SK-N-SH (cell line): ENCODE data around the gene RPL18. TPM values are rescaled to one million over a fixed set of nuclear protein-coding genes. Genes with fewer than 3 reads are reported as not detected.

Experiments
- CTCF ChIA-PET: fragments of 300-600, 350-600 bp; formaldehyde crosslinking; extraction: SDS; loops from one replicate; lab custom pipeline; 2021; lab: Yijun Ruan, JAX
- POLR2A ChIA-PET: fragments of 350-600 bp; sonication (Branson Sonifier 250); formaldehyde crosslinking; extraction: SDS; loops from one replicate; lab custom pipeline; 2020; ENCODE audit warnings: antibody characterized with exemption, inconsistent platforms; lab: Yijun Ruan, JAX
- DNase-seq: peaks from one replicate; pipeline ENCODE4 v3.0.0; 2012
- H2AFZ ChIP-seq: fragments of 200-600 bp; sonication (generic); 2 replicates; pipeline ENCODE4 v1.8.1; 2016; ENCODE audit warnings: antibody characterized with exemption, mild to moderate bottlenecking, low read depth
- H3F3A ChIP-seq: fragments of 200-600 bp; sonication (generic); replicated peaks from 2 replicates; pipeline ENCODE3; 2016; ENCODE audit warnings: antibody characterized with exemption, mild to moderate bottlenecking; ENCODE audit not compliant: insufficient read depth
- H3K27ac ChIP-seq, 2 experiments: fragments of 200-500 bp in 1 of 2; fragments of 200-600 bp in 1 of 2; sonication (Bioruptor generic) in 1 of 2; sonication (generic), shearing (Covaris generic) in 1 of 2; 2 replicates each; pipeline versions ENCODE4 v1.5.1 to v1.6.1; 2014 to 2016; ENCODE audit warnings: low read depth in 2 of 2, inconsistent platforms in 1 of 2, low read length in 1 of 2, mild to moderate bottlenecking in 1 of 2, mixed read lengths in 1 of 2
- H3K27me3 ChIP-seq: fragments of 200-600 bp; sonication (generic), shearing (Covaris generic); 2 replicates; pipeline ENCODE4 v1.6.1; 2016; ENCODE audit warnings: mixed run types; ENCODE audit not compliant: insufficient read depth
- H3K36me3 ChIP-seq, 2 experiments: fragments of 200-500 bp in 1 of 2; fragments of 200-600 bp in 1 of 2; sonication (Bioruptor generic) in 1 of 2; sonication (generic) in 1 of 2; replicated peaks in 1 of 2; 2 replicates each; pipeline versions ENCODE3 to v1.5.1; 2014 to 2016; ENCODE audit warnings: low read length in 1 of 2, mild to moderate bottlenecking in 1 of 2; ENCODE audit not compliant: insufficient read depth in 2 of 2, control insufficient read depth in 1 of 2
- H3K4me1 ChIP-seq, 2 experiments: fragments of 200-500 bp in 1 of 2; fragments of 200-600 bp in 1 of 2; sonication (Bioruptor generic) in 1 of 2; sonication (generic), shearing (Covaris generic) in 1 of 2; 2 replicates each; pipeline versions ENCODE4 v1.5.1 to v1.6.1; 2014 to 2016; ENCODE audit warnings: low read depth in 1 of 2, low read length in 1 of 2, mixed run types in 1 of 2; ENCODE audit not compliant: insufficient read depth in 2 of 2, control insufficient read depth in 1 of 2
- H3K4me2 ChIP-seq: fragments of 200-600 bp; sonication (generic), shearing (Covaris generic); 2 replicates; pipeline ENCODE4 v1.6.1; 2017; ENCODE audit warnings: mixed run types
- H3K4me3 ChIP-seq, 2 experiments: fragments of 200-500 bp in 1 of 2; fragments of 200-600 bp in 1 of 2; sonication (Bioruptor generic) in 1 of 2; sonication (generic), shearing (Covaris generic) in 1 of 2; 2 replicates each; pipeline versions ENCODE4 v1.5.1 to v1.8.1; 2014 to 2016; ENCODE audit warnings: low read depth in 2 of 2, inconsistent platforms in 1 of 2, low read length in 1 of 2, mild to moderate bottlenecking in 1 of 2, mixed read lengths in 1 of 2, moderate library complexity in 1 of 2
- H3K79me2 ChIP-seq: fragments of 200-600 bp; sonication (generic); 2 replicates; pipeline ENCODE4 v1.8.1; 2017; ENCODE audit warnings: mild to moderate bottlenecking; ENCODE audit not compliant: insufficient read depth
- H3K9ac ChIP-seq: fragments of 200-600 bp; sonication (generic); 2 replicates; pipeline ENCODE4 v1.6.1; 2017; ENCODE audit warnings: mixed run types
- H3K9me2 ChIP-seq: fragments of 200-600 bp; sonication (generic); 2 replicates; pipeline ENCODE4 v1.6.1; 2017; ENCODE audit warnings: mixed run types
- H3K9me3 ChIP-seq: fragments of 200-600 bp; sonication (generic); 2 replicates; pipeline ENCODE4 v1.6.1; 2017; ENCODE audit warnings: mixed run types, mild to moderate bottlenecking, moderate library complexity
- H4K20me1 ChIP-seq: fragments of 200-600 bp; sonication (generic); 2 replicates; pipeline ENCODE4 v1.6.1; 2017; ENCODE audit warnings: mild to moderate bottlenecking, mixed run types; ENCODE audit not compliant: insufficient read depth
- CHD2 ChIP-seq: fragments of 150-350 bp; IDR thresholded peaks from 2 replicates; pipeline ENCODE4 v1.6.1; 2018; ENCODE audit warnings: low read length; ENCODE audit not compliant: partially characterized antibody
- ELF1 ChIP-seq: IDR thresholded peaks from 2 replicates; pipeline ENCODE4 v1.4.0; 2012
- EZH2phosphoT487 ChIP-seq: fragments of 200-600 bp; sonication (generic); IDR thresholded peaks from 2 replicates; pipeline ENCODE4 v1.6.1; 2017; ENCODE audit warnings: low read depth, mixed run types, mild to moderate bottlenecking, antibody characterized with exemption, moderate library complexity, borderline replicate concordance
- GABPA ChIP-seq: IDR thresholded peaks from 2 replicates; pipeline ENCODE4 v1.4.0; 2012; ENCODE audit warnings: low read depth, mild to moderate bottlenecking
- JUND ChIP-seq: IDR thresholded peaks from 2 replicates; pipeline ENCODE4 v1.4.0; 2012
- MAX ChIP-seq: IDR thresholded peaks from 2 replicates; pipeline ENCODE4 v1.4.0; 2012; ENCODE audit warnings: low read depth
- MEF2A ChIP-seq: IDR thresholded peaks from 2 replicates; pipeline ENCODE4 v1.4.0; 2012; ENCODE audit warnings: low read depth, borderline replicate concordance
- MXI1 ChIP-seq: IDR thresholded peaks from 2 replicates; pipeline ENCODE4 v1.6.1; 2012; ENCODE audit warnings: mild to moderate bottlenecking, low read depth, low read length, improper control_type of control experiment
- RXRA ChIP-seq: IDR thresholded peaks from 2 replicates; pipeline ENCODE4 v1.4.0; 2012; ENCODE audit warnings: low read depth, mild to moderate bottlenecking, borderline replicate concordance
- SMC3 ChIP-seq: IDR thresholded peaks from 2 replicates; pipeline ENCODE4 v1.6.1; 2012; ENCODE audit warnings: low read depth, low read length, improper control_type of control experiment
- TCF12 ChIP-seq: IDR thresholded peaks from 2 replicates; pipeline ENCODE4 v1.4.0; 2012
- WGBS: methylation state at CpG from one replicate; pipeline ENCODE4 v1.1.6; 2017; ENCODE audit warnings: low lambda C conversion rate; 5-methylcytosine and 5-hydroxymethylcytosine counted together
- polyA plus RNA-seq, 3 experiments: library from polyadenylated mRNA; depleted of rRNA; stranded (reverse); fragments of >200 nt; gene quantifications; 2 replicates each; pipeline ENCODE4 v1.2.3, GENCODE V29; 2012
- TF ChIP-seq, protein P1 (sequence below): fragments of 200-600 bp; sonication (generic); IDR thresholded peaks from 2 replicates; pipeline ENCODE4 v1.6.1; 2017; ENCODE audit warnings: antibody characterized with exemption, mild to moderate bottlenecking, moderate library complexity
- TF ChIP-seq, protein P2 (sequence below): IDR thresholded peaks from 2 replicates; pipeline ENCODE4; 2012
- TF ChIP-seq, protein P3 (sequence below): IDR thresholded peaks from 2 replicates; pipeline ENCODE4 v1.4.0; 2012; ENCODE audit warnings: low read depth, borderline replicate concordance

The RPL18 gene
- polyA plus RNA-seq, 1 of the 3 experiments (the other 2 are of a cell fraction), result 2,225 TPM

- Histone ChIP-seq H3K4me3 (no peak overlapping the region), H3F3A (peaks cover 26% of the 10 kb centered on the region), H3K27ac (no peak overlapping the region), H2AFZ (no peak overlapping the region), H3K9me2 (no peaks in the 10 kb centered on the region), H3K4me1 (peaks cover under 1 to 23% of the 10 kb centered on the region in 2 experiments; a peak in 1 of 4 replicates), H3K9ac (no peak overlapping the region), H4K20me1 (peaks cover 21% of the 10 kb centered on the region), H3K4me2 (no peak overlapping the region), H3K27me3 (no peaks in the 10 kb centered on the region), H3K9me3 (no peaks in the 10 kb centered on the region), H3K36me3 (peaks cover 19 to 24% of the 10 kb centered on the region in 2 experiments), H3K79me2 (peaks cover 10% of the 10 kb centered on the region)
- whole genome bisulfite sequencing, result 98% methylated on average over 10 of the region's 14 CpGs
- ChIA-PET CTCF (interaction anchor here (8.0 kb wide), 1 partner anchor 22 kb away, joined by 72 read pairs; no protein-coding TSS in a partner anchor), POLR2A (no interaction called here)
- no peak for DNase-seq
- TF ChIP-seq RXRA, result no peak
Measured at GRCh38 chr19:48611872-48612271, 7.1 kb downstream of the RPL18 start.

DNA sequence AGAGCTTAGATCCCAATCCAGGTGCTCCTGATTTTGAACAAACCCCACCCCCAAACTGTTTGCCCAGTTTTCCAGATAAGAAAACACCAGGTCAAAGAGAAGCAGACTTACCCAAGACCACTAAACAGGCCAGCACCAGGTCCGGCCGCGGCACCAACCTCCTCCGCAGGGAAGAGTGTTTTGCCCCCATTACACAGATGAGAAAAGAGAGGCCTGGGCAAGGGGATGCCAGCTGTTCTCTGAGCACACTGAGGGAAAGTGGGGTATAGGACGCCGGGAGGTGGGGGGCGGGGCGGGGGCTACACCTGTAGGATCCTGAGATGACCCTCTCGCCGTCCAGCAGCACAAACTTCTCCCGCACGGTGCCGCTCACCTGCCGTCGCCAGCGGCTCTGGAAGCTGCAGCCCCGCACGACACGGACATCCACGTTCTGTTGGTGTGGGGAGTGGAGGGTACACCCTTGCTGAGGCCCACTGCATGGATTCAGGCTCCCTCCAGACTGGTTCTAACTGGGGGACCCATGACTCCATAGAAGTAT is 9.3 kb downstream of the RPL18 start:
- no peaks in the 10 kb centered on the region for H3K9me3 ChIP-seq
- H3K4me3 ChIP-seq, result no peak overlapping the region
- no peaks in the 10 kb centered on the region for H3K9me2 ChIP-seq
- peaks cover 9% of the 10 kb centered on the region for H3F3A ChIP-seq
- WGBS, result 93% methylated on average over 8 of the region's 20 CpGs
- H3K79me2 ChIP-seq, result no peaks in the 10 kb centered on the region
- peaks cover 0 to 2% of the 10 kb centered on the region in 2 experiments for H3K36me3 ChIP-seq
- H4K20me1 ChIP-seq, result no peaks in the 10 kb centered on the region; the same call in 1 of the 2 replicates
- POLR2A ChIA-PET, result interaction anchor here (1.9 to 2.4 kb wide), 2 partner anchors 8 to 9 kb away, joined by 10 to 17 read pairs; partner anchors contain the start of genes RPL18 and SPHK2
- TF ChIP-seq SMC3 (no peak), GABPA (no peak), TCF12 (no peak), MAX (no peak), CHD2 (no peak), JUND (no peak), ELF1 (no peak), EZH2phosphoT487 (no peak), MEF2A (no peak), MXI1 (no peak)
- TF ChIP-seq, protein P1, sequence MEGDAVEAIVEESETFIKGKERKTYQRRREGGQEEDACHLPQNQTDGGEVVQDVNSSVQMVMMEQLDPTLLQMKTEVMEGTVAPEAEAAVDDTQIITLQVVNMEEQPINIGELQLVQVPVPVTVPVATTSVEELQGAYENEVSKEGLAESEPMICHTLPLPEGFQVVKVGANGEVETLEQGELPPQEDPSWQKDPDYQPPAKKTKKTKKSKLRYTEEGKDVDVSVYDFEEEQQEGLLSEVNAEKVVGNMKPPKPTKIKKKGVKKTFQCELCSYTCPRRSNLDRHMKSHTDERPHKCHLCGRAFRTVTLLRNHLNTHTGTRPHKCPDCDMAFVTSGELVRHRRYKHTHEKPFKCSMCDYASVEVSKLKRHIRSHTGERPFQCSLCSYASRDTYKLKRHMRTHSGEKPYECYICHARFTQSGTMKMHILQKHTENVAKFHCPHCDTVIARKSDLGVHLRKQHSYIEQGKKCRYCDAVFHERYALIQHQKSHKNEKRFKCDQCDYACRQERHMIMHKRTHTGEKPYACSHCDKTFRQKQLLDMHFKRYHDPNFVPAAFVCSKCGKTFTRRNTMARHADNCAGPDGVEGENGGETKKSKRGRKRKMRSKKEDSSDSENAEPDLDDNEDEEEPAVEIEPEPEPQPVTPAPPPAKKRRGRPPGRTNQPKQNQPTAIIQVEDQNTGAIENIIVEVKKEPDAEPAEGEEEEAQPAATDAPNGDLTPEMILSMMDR, result no peak
- TF ChIP-seq, protein P2, sequence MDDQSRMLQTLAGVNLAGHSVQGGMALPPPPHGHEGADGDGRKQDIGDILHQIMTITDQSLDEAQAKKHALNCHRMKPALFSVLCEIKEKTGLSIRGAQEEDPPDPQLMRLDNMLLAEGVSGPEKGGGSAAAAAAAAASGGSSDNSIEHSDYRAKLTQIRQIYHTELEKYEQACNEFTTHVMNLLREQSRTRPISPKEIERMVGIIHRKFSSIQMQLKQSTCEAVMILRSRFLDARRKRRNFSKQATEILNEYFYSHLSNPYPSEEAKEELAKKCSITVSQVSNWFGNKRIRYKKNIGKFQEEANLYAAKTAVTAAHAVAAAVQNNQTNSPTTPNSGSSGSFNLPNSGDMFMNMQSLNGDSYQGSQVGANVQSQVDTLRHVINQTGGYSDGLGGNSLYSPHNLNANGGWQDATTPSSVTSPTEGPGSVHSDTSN, result no peak
- TF ChIP-seq, protein P3, sequence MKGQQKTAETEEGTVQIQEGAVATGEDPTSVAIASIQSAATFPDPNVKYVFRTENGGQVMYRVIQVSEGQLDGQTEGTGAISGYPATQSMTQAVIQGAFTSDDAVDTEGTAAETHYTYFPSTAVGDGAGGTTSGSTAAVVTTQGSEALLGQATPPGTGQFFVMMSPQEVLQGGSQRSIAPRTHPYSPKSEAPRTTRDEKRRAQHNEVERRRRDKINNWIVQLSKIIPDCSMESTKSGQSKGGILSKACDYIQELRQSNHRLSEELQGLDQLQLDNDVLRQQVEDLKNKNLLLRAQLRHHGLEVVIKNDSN, result no peak
- DNase-seq, result no peak
- peaks cover 0 to 12% of the 10 kb centered on the region in 2 experiments; a peak in 1 of 4 replicates for H3K4me1 ChIP-seq
- H3K9ac ChIP-seq, result no peak overlapping the region
- H2AFZ ChIP-seq, result no peak overlapping the region; the same call in 1 of the 2 replicates
- CTCF ChIA-PET, result interaction anchor here (0.7 to 8.0 kb wide), 11 partner anchors 10 to 134 kb away, joined by 3 to 72 read pairs (median 6); partner anchors contain the start of gene CA11
- no peak overlapping the region for H3K27ac ChIP-seq
- no peak overlapping the region for H3K4me2 ChIP-seq
- no peaks in the 10 kb centered on the region for H3K27me3 ChIP-seq
